Heart left ventricle (tissue), 13 donors: ENCODE data around the gene MRPL43.

Experiments used
- CTCF ChIP-seq, 12 donors: fragments of 200-600 bp; sonication (generic) in 4 of 12; IDR thresholded peaks; one replicate each; pipeline versions ENCODE4 v1.5.0 to v1.8.0; 2018 to 2022; ENCODE audit warnings: antibody characterized with exemption in 12 of 12, mild to moderate bottlenecking in 5 of 12
- POLR2A ChIP-seq, 2 donors: fragments of 450-650 bp; IDR thresholded peaks; one replicate each; pipeline ENCODE4 v1.6.1; 2017; ENCODE audit warnings: antibody characterized with exemption in 2 of 2, mild to moderate bottlenecking in 2 of 2, moderate library complexity in 2 of 2
- donor health status: ischemic (EF 13 %, LVEDD 7.1; RV severe dilation, severe dysfunction).
- donor health status: DM: no; HTN: yes; CAD: no.
- donor health status: DM: no; HTN: no; CAD: no.
- donor health status: ischemic (EF 25% LVEDD 6.9; RV normal size, moderate dysfunction).
- donor health status: ischemic (EF 25% LVEDD 5.7; RV mildly dilated, moderate dysfunction).
- donor health status: ischemic (EF 35%, LVEDD 5.7; RV mildly dilated, moderate dysfunction).
- donor health status: nonischemic (EF 11% LVEDD 7.7; RV severe dilation, severe dysfunction).
- donor health status: DM: yes; HTN: yes; CAD: no.
- donor health status: PGD.
- donor health status: ischemic (EF 29% LVEDD 5.4; RV normal size, mild dysfunction).
- donor health status: nonischemic (EF 23%, LVEDD 6.1; RV moderate dilation, normal function).

- TF ChIP-seq CTCF (IDR thresholded peaks at IDR 0.05) (no peak), POLR2A (IDR thresholded peaks at IDR 0.05) (no peak)
These were observed 4.1 kb downstream of the MRPL43 start for GRCh38 chr10:100982916-100983830.
